HG03558 (cell line): ENCODE results near the gene KCP.

Source experiments
- ATAC-seq: cut with Tn5 transposase; IDR thresholded peaks from one replicate; pipeline ENCODE4 v1.9.1; 2021; ENCODE audit warnings: moderate number of reproducible peaks; ENCODE audit not compliant: unreplicated experiment; ENCODE audit errors: extremely low read depth

KCP gene

DNA sequence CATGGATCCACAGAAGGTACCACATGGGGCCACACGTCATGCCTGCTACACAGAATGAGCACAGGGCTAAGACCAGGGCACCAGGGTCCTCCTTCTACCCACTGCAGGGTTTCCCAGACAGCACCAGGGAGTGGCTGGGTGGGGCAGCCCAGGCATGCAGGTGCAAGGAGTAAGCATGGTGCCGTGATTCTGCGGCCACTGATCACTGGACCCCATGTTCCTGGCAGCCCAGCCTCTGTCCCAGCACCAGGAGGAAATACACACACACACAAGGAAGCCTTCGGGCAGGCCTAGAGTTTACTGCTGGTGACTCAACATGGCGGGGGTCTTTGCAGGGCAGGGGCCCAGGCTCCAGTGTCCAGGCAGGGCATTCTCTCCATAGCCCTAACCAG lies 33.9 kb downstream of the KCP start:
- ATAC-seq = no peak

DNA sequence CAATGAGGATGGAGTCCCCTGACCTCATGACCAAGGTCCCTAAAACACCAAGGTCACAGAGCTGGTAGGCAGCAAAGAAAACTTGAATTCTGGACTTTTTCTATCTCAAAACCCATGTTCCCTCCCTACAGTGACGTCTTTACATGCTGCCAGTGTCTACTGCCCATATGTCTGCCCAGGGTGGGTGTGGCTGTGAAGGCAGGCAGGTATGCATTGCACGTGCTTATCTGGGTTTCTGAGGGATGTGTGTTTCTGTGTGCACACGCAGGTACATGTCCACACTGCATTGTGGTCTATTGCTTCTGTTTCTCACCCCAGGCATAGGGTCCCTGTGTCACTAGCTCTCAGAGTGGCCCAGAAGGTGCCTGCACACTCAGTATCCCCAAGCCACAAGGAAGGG lies 34.4 kb downstream of the KCP start:
- ATAC-seq = no peak

GRCh38 chr7:128875523-128875948 lies 35.0 kb downstream of the KCP start:
- no peak for ATAC-seq

DNA sequence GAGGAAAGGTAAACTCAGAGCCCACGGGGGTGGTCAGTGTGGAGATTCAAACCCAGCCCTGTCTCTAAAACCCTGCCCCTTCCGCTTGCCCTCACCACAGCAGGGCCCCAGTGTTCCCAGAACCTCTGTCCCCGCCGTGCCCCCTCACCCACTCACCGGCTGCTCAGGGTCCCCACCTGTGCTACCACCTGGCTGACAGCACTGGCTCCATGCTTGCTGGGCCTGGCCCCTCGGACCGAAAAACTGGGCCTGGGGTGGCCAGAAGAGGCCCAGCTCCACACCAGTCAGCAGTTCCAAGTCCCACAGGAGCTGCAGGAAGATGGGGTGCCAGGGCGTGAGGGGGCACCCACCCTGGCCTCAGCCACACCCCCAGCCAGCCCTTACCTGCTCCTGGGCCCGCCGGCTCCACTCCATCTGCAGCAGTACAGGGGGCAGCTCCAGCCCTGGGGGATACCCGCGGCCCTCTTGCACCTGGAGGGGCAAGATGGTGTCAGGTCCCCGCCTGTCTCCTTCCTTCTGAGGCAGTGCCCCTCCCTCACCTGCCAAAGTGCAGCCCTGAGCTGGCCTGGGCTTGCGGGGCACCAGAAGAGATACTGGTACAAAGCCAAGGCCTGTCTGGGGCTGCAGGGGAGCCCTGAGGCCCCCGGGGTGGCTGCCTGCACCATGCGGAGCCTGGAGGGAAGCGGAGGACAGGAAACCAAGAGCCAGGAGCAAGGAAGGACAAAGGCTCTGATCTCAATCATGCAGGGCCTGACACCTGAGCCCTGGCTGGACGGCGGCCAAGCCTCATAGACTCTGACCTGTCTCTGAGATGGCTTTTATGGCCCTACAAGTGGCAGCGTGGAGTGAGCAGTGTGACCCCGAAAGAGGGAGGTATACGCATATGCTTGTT lies 36.1 kb downstream of the KCP start:
- ATAC-seq = no peak

GRCh38 chr7:128873234-128873633 lies 37.3 kb downstream of the KCP start:
- no peak for ATAC-seq

GRCh38 chr7:128872394-128872824 lies 38.1 kb downstream of the KCP start:
- no peak for ATAC-seq

GRCh38 chr7:128871050-128871449 lies 39.5 kb downstream of the KCP start:
- ATAC-seq = no peak

DNA sequence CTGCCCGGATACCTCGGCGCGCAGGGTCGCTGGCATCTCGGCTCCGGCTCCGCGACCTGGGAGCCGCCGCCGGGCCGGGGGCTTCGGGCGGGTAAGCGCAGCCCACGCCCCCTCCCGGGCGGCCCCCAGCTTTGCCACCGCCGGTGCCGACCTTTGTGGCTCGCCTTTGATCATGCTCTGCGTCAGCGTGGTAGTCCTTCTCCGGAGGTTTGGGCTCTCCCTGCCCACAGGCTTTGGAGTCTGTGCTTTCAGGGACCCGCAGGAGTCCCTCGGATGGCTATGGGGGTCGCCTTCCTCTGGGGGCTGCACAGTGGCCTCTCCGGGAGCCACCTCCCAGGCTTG lies 40.6 kb downstream of the KCP start:
- ATAC-seq = no peak

DNA sequence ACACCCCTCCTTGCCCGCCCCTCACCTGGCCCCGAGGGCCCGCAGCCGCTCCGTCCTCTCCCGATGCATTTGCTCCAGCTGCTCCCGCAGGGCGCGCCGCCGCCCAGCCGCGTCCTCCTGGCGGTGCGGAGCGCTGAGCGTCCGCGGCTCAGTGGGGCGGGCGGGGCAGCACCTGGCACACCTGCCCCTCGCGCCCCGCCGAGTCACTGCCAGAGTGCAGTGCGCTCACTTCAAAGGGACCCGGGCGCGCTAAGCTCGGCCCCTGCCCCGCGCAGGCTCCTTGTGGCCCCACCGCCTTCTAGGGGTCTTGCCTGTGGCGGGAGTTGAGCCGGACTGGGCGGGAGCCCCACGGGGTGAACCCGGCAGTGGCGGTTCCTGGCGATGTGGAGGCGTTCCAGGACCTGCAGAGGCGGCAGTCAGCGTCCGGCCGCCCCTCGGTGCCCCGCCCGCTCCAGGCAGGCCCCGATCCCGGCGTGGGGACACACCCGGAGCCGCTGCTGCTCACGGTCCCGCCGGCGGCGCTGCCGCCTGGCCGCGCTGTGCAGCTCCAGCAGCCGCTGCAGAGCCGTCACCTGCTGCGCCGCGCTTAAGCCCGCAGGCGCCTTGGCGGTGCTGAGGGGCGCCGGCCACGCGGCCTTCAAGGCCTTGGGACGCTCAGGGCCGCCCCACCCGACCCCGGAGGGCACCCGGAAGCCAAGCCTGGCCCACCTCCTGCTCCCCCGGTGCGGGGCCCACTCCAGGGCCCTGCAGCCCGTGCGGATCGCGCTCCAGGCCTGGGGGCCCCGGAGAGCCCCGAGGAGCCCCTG lies 41.2 kb downstream of the KCP start:
- ATAC-seq = no peak

DNA sequence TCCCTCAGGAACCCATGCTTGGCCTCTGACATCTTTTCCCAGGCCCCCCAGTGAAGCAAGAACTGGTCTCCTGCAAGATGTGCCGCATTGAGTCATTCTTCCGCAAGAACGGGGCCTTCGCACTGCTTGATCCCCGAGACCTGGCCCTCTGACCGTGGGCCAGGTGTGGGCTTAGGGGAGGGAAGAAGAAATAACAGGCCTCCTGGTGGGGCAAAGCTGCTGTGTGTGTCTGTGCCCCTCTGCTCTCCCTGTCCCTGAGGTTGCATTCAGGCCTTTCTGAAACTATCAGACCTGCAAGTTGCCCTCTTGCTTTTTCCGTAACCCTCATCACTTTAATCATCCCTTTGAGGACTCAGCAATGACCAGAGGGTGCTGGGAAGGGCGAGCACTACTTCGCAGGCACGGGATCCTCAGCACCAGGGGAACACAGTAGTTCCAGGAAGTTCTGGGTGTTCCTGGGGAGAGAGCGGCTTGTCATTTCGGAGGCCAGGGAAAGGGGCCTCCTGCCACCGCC lies 41.8 kb downstream of the KCP start:
- ATAC-seq = no peak

DNA sequence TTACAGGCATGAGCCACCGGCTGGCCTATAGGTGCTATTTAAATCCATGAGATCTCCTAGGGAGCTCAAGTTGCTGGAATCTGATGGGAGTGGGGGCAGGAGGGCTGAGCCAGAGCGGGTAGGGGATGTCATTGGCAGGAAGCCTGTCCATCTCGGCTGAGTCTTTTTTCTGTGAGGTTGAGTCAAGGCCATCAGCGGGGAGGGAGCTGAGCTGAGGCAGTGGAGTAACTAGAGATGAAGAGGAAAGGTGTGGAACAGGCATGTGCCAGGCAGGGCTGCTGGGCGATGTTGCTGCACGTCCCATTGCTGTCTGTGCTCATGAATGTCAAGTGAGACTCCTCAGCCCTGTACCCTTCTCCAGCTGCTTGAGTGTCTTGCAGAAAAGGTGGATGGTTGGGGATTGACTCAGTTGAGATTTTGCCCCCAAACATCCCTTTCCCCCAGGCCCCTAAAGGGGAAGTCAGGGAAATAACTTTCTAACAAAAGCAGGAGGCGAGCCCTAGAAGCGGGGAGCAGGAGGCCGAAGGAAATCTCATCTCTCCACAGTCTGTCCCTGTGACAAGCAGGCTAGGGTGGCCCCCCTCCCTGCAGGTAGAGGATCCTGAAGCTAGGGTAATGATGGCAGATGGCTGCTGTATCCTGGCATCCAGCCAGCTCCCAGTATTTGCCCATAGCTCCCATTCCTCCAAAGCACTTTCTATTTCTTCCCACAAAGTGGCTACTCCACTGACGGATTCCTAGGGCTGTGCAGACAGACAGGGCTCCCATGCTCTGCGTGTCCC lies 42.5 kb downstream of the KCP start:
- ATAC-seq = no peak

GRCh38 chr7:128867241-128867640 lies 43.3 kb downstream of the KCP start:
- ATAC-seq = no peak

- ATAC-seq = no peak
Observed at GRCh38 chr7:128865996-128866877, 44.3 kb downstream of the KCP start.

DNA sequence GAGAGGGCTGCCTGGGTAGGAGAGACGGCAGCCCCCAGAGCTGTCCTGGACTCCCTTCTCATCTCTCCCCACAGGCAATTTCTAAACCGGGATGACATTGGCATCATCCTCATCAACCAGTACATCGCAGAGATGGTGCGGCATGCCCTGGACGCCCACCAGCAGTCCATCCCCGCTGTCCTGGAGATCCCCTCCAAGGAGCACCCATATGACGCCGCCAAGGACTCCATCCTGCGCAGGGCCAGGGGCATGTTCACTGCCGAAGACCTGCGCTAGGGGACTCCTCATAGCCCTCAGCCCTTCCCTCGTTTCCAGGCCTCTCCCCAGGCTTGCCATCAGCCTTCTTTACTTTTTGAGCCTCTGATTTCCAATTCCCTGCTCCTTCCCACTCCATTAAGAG lies 45.2 kb downstream of the KCP start:
- no peak for ATAC-seq

DNA sequence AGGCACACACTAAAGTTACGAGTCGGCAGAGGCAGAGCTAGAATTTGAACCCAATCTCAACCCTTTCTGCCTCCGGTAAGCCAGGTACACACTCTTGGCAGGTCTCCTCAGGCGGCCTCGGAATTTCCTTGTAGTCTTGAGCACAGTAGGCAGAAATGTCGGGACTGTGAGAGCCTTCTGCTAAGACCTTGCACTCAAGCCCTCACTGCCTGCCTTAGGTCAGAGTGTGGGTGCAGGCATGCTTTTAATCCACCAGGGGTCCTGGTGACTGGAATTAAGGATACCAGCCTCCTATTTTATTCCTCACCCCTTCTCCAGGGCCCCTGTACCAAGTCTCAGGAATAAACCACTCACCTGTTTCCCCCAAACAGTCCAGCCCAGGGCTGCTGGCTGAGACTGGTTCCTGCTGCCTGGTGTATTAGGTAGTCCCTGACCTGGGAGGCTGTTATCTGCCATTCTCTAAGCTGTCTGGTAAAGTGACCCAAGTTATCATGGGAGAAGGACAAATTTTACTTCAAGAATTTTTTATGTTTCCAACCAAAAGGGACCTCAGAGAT lies 47.0 kb downstream of the KCP start:
- ATAC-seq = peak; percentile 29

DNA sequence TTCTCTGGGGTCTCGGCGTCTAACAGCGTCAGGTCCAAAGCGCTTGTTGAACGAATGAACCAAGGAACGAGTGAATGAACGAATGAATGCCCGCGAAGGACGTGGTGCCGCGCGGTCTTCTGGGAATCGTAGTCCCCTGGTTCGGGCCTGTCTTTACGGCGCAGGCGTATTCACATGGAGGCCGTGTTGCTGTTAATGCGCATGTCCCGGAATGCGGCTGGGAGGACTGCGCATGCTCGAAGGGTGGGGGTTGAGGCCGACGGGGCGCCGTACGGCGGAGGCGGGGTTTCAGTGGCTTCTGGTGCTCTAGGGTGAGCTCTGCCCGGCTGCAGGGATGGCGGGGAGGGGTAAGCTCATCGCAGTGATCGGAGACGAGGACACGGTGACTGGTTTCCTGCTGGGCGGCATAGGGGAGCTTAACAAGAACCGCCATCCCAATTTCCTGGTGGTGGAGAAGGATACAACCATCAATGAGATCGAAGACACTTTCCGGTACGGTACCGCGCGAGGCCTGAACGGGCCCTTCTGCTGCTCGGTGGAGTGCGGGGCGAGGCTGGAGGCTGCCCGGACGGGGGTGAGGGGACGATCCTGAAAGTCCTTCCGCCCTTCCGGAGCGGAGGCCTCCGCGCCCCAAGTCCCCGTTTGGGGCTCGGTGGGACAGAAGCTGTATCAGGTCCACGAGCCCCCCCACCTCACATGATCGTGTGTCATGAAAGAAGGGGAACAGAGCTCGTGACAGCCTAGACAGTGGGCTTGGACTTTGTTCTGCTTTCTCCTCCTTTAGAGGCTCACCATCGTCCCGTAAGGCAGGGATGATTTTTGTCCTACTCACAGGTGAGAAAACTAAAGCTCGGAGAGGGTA lies 47.7 kb downstream of the KCP start, which contains the start of gene ATP6V1F:
Gene ATP6V1F (plus strand): TSS at position 286 of the 862 bp plus-strand sequence. CDS start 49 bp downstream, at position 335.
- peak; percentile 62 for ATAC-seq

- no peak for ATAC-seq
Observed at GRCh38 chr7:128861957-128862570, 48.4 kb downstream of the KCP start.
